Neural progenitor cell (in vitro differentiated cells): ENCODE results near the gene FBXO33.

ENCODE experiments used
- EZH2 ChIP-seq: fragments of 200-600 bp; sonication (generic); IDR thresholded peaks from 2 replicates; pipeline ENCODE4 v1.6.1; 2017; ENCODE audit warnings: antibody characterized with exemption, mild to moderate bottlenecking, moderate library complexity
- TF ChIP-seq, protein P1 (sequence below): fragments of 200-600 bp; sonication (generic); IDR thresholded peaks from 2 replicates; pipeline ENCODE4 v1.5.1; 2017; ENCODE audit warnings: antibody characterized with exemption, mild to moderate bottlenecking

DNA sequence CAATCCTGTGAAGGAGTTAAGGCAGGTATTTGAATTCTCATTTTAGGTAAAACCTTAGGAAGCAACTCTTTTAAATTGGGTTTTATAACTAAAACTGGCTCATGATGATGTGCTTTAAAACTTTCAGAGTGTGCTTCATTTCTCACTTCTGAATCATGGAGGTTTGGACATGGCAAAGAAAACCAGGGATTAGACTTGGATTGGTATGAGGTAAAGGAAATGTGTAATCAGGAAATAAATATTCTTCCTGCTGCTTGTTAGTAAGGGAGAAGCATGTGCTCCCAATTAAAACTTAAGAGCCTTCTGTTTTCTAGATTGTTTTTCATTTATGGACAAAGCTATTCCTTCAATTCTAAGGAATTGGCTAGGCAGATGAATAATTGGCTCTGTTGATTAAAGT lies 57.4 kb downstream of the FBXO33 start:
- TF ChIP-seq EZH2, result no peak
- TF ChIP-seq, protein P1, sequence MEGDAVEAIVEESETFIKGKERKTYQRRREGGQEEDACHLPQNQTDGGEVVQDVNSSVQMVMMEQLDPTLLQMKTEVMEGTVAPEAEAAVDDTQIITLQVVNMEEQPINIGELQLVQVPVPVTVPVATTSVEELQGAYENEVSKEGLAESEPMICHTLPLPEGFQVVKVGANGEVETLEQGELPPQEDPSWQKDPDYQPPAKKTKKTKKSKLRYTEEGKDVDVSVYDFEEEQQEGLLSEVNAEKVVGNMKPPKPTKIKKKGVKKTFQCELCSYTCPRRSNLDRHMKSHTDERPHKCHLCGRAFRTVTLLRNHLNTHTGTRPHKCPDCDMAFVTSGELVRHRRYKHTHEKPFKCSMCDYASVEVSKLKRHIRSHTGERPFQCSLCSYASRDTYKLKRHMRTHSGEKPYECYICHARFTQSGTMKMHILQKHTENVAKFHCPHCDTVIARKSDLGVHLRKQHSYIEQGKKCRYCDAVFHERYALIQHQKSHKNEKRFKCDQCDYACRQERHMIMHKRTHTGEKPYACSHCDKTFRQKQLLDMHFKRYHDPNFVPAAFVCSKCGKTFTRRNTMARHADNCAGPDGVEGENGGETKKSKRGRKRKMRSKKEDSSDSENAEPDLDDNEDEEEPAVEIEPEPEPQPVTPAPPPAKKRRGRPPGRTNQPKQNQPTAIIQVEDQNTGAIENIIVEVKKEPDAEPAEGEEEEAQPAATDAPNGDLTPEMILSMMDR, result no peak
